Upper lobe of left lung (tissue), 4 donors: ENCODE measurements around the gene ACTN4.

Experiments used
- CTCF ChIP-seq, 6 experiments: fragments of 450-650 bp in 4 of 6; fragments of 200-600 bp in 2 of 6; sonication (generic) in 2 of 6; IDR thresholded peaks; one replicate each; pipeline ENCODE4 v1.5.1; 2016 to 2019; ENCODE audit warnings: antibody characterized with exemption in 6 of 6
- EP300 ChIP-seq, 4 donors: sonication (generic); formaldehyde crosslinking; IDR thresholded peaks; one replicate each; pipeline ENCODE4 v1.5.1; 2017; ENCODE audit warnings: antibody characterized with exemption in 4 of 4, control low read depth in 2 of 4
- POLR2A ChIP-seq, 4 donors: fragments of 450-650 bp; IDR thresholded peaks; one replicate each; pipeline ENCODE4 v1.5.1; 2016 to 2017; ENCODE audit warnings: antibody characterized with exemption in 4 of 4, mild to moderate bottlenecking in 2 of 4
- POLR2AphosphoS5 ChIP-seq, 2 donors: sonication (generic); formaldehyde crosslinking; IDR thresholded peaks; one replicate each; pipeline ENCODE4 v1.5.1; 2017; ENCODE audit warnings: antibody characterized with exemption in 2 of 2

- TF ChIP-seq POLR2A (IDR thresholded peaks at IDR 0.05) (no peak), CTCF (IDR thresholded peaks at IDR 0.05) (no peak), POLR2AphosphoS5 (IDR thresholded peaks at IDR 0.05) (no peak), EP300 (IDR thresholded peaks at IDR 0.05) (no peak)
These were observed 22.1 kb downstream of the ACTN4 start for GRCh38 chr19:38669552-38669951.
